Epithelial cell of esophagus (primary cell): Measurements from ENCODE around the gene TTYH3.

Source experiments
- DNase-seq: peaks from one replicate; pipeline ENCODE4 v3.0.0; 2010; ENCODE audit warnings: low read depth
- H3K4me3 ChIP-seq: 2 replicates; pipeline ENCODE4 v1.5.1; 2011; ENCODE audit warnings: mild to moderate bottlenecking, low read length, control low read depth
- TF ChIP-seq, protein P1 (sequence below): IDR thresholded peaks from 2 replicates; pipeline ENCODE4 v1.5.1; 2011; ENCODE audit warnings: low read depth, mild to moderate bottlenecking, low read length, control low read depth, inconsistent platforms; ENCODE audit not compliant: insufficient read depth; ENCODE audit errors: missing control alignments

Gene TTYH3

DNA sequence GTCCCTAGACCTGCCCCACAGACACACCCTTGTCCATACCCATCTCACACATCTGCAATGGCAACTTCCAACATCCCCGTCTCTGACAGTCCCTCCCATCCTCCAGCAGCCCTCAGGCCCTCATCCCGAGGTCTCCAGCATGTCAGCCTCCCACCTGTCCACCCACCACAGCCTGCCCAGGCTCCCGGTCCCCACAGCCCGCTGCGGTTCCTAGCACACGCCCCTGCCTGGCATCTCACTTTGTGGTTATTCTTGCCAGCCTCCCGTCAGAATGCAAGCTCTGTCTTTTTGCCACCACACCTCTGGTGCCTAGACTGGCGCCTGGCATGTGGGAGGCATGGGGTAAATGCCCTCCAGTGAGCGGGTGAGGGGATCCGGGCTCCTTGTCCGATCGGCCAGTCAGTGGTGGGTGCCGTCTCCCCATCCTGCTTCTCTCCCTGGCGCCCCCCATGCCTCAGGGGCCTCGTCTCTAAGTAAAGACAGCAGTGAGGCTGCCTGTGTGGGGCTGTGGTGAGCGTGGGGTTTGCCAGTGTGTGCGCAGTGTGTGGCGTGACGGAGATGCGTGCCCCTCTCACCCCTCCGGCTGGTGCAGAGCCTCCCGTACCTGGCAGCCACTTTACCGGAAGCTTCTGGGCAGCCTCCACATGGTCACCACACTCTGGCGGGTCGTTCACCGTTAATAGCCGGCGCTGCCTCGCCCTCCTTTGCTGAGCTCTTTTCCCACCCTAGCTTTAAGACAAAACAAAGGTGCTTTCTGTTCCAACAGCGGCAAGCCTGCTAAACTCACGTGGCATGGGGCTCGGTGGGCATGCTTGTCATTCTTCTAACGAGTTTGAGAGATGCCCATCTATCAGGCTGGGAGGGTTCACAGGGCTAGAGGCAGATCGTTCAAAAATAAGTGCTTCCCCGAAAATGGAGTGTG, 28.5 kb upstream of the TTYH3 start:
- TF ChIP-seq, protein P1, sequence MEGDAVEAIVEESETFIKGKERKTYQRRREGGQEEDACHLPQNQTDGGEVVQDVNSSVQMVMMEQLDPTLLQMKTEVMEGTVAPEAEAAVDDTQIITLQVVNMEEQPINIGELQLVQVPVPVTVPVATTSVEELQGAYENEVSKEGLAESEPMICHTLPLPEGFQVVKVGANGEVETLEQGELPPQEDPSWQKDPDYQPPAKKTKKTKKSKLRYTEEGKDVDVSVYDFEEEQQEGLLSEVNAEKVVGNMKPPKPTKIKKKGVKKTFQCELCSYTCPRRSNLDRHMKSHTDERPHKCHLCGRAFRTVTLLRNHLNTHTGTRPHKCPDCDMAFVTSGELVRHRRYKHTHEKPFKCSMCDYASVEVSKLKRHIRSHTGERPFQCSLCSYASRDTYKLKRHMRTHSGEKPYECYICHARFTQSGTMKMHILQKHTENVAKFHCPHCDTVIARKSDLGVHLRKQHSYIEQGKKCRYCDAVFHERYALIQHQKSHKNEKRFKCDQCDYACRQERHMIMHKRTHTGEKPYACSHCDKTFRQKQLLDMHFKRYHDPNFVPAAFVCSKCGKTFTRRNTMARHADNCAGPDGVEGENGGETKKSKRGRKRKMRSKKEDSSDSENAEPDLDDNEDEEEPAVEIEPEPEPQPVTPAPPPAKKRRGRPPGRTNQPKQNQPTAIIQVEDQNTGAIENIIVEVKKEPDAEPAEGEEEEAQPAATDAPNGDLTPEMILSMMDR: no peak

DNA sequence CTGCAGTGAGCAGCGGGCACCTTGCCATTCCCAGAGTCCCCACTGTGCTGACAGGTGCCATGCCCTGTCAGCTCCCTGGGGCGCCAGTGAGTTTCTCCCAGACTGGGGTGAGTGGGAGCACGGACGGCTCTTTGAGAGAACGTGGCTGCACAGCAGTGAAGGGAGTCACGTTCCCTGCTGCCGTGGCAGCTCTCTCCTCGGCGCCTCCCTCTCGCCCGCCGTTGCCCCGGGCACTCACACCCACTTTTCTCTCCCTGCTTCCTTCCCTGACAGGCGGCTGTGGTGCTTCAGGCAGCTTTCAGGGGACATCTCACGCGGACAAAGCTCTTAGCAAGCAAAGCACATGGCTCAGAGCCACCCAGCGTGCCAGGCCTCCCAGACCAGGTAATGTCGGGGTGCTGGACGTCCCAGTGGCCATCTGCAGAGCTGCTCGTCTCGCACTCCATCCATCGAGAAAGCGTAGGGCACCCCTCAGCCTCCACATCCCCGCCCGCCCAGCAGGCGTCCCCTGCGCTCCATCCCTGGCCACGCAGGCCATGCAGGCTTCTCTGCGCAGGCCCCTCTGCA, 27.1 kb upstream of the TTYH3 start:
- TF ChIP-seq, protein P1: no peak
- no peak overlapping the region for H3K4me3 ChIP-seq
- DNase-seq: no peak

More for the DNA sequence above, 28.5 kb upstream of the TTYH3 start:
- H3K4me3 ChIP-seq: no peak overlapping the region
- no peak for DNase-seq

DNA sequence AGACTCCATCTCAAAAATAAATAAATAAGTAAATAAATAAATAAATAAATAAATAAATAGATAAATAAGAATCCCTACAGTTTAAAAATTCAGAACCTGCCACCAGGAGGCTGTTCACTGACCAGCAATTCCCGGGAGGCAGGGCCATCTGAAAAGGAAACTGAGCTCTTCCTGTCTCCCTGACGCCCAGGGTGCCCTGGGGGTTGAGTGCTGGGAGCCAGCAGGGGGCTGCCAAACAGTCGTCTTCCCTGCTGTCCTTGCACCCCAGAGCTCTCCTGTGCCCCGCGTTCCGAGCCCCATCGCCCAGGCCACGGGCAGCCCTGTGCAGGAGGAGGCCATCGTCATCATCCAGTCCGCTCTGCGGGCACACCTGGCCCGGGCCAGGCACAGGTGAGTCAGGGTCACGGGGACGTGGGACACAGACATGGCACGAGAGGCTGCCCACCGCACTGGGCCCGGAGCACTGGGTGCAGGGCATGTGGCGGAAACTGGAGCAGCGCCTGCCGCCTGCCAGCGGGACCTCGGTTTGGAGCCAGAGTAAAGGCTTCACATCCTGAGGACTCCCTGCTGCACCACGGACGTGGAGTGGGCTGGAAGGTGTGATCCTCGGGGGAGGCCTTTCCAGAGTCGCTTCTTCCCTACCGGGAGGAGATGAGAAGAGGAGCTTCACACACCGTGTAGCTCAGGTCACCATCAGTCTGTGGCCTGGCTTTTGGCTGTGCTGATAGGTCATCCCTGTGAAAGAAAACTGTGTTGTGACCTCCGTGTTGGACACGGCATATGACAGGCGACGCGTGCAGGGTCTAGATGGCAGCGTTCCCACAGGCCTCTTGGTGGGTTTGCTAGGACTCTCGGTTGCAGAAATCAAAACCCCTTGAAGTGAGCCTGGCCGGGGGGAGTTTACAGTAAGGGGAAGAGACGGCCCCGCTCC, 25.9 kb upstream of the TTYH3 start:
- DNase-seq: no peak
- TF ChIP-seq, protein P1: no peak
- no peak overlapping the region for H3K4me3 ChIP-seq

DNA sequence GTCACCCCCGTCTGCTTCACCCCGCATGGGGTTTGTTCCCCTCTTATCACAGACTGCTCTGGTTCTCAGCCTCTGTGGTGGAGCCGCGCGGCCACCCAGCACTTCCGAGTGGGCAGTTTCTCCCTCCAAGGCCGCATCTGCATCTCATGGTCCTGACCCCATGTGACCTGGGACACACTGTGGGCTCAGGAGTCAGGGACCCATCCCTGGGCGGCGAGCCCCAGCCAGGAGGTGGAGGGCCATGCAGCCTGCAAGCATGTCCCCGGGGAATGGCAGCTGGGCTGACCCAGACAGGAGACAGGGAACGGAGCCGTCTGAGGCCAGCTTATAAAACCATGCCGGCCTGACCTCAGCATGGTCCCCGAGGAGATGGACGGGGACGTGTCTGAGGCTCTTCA, 25.2 kb upstream of the TTYH3 start:
- TF ChIP-seq, protein P1: no peak
- DNase-seq: no peak
- no peak overlapping the region for H3K4me3 ChIP-seq

DNA sequence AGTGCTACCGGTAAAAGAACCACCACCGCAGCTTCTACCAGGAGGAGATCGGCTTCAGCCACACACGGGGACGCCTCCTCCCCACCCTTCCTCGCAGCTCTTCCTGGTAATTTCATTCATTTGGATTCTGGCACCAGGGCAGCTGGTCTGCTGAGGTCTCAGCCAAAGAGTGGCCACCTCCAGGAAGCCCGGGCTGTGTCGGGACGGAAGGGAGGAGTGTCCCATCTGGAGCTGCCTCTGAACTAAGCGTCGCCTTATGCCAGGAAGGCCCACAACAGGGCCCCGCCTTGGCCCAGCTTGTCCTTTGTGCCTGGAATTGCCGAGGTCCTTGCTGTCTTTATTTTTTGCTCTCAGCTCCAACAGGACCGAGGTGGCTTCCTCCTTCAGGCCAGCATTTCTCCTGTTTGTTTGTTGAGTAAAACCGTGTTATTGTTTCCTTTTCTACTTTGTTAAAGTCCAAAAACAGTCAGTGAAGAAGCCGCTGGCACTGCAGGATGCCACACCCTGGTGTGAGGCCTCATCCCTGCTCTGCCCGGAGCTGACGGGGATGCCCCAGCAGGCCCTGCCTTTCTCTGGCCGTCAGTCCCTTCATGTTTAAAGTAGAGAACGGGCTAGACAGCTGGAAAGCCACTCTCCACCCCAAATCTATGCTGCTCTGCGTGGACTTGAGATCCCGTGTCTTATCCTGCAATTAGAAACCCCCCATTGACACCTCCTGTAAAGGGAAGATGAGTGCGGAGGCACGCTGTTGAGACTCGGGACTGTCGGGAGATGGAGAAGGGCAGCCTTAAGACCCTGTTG, 24.5 kb upstream of the TTYH3 start:
- no peak overlapping the region for H3K4me3 ChIP-seq
- DNase-seq: no peak
- TF ChIP-seq, protein P1: no peak
